ENCODE data around the gene BRIP1. TPM values are rescaled to one million over a fixed set of nuclear protein-coding genes. Genes with fewer than 3 reads are reported as not detected.

Gene BRIP1
- total and polyA plus RNA-seq, 8 donors: 3.4 to 18.1 (median 12.1) TPM

DNA sequence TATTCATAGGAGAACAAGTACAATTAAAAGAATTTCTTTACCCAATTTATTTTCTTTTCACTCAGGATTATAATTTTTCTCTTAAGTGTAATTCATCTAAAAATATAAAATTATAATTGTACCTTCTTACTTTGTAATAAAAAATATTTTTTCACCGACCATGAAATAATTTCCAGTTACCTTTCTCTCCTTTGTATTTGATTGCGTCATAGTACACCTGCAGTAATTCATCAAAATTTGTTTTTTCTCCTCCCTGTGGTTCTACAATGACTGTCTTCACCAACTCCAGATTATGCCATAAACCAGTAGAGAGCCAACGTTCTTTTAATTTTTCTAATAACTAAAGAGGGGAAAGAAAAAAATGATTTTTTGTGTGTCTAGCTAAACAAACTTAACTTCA lies 119.1 kb downstream of the BRIP1 start:
- Histone ChIP-seq H3K27me3 (no peaks in the 10 kb centered on the region), H3K4me3 (no peak overlapping the region), H3K4me1 (no peaks in the 10 kb centered on the region), H3K27ac (no peak overlapping the region), H3K36me3 (no peaks in the 10 kb centered on the region), H3K9me3 (peaks cover 0 to 30% of the 10 kb centered on the region in 2 donors)
- DNase-seq (no peak), ATAC-seq (no peak)
- no peak for TF ChIP-seq CTCF (IDR thresholded peaks at IDR 0.05)
- intact Hi-C loops (cut with DNase I): no loop called here

DNA sequence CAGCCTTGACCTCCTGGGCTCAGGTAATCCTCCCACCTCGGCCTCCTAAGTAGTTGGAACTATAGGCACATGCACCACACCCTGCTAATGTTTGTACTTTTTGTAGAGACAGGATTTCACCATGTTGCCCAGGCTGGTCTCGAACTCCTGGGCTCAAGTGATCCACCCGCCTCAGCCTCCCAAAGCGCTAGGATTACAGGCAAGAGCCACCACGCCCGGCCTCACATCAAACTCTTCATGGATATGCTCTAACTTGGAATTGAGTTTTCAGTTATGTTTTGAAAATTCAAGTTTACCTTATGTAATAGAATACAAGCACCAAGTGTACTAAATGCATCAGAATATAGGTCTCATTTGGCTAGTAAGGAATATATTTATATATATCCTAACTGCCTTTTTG lies 119.6 kb downstream of the BRIP1 start:
- H3K4me3 ChIP-seq: no peak overlapping the region
- TF ChIP-seq CTCF (IDR thresholded peaks at IDR 0.05): no peak
- H3K9me3 ChIP-seq: peaks cover 0 to 30% of the 10 kb centered on the region in 2 donors
- no peak for ATAC-seq
- H3K27me3 ChIP-seq: no peaks in the 10 kb centered on the region
- no peaks in the 10 kb centered on the region for H3K4me1 ChIP-seq
- no peak for DNase-seq
- intact Hi-C loops (cut with DNase I): no loop called here
- H3K27ac ChIP-seq: no peak overlapping the region
- H3K36me3 ChIP-seq: no peaks in the 10 kb centered on the region

- intact Hi-C loops (cut with DNase I): no loop called here
- no peak for TF ChIP-seq CTCF (IDR thresholded peaks at IDR 0.05)
- H3K4me1 ChIP-seq: no peaks in the 10 kb centered on the region
- H3K9me3 ChIP-seq: peaks cover 0 to 33% of the 10 kb centered on the region in 2 donors
- ATAC-seq (no peak), DNase-seq (no peak)
- H3K27me3 ChIP-seq: no peaks in the 10 kb centered on the region
- H3K4me3 ChIP-seq: no peak overlapping the region
- no peak overlapping the region for H3K27ac ChIP-seq
- no peaks in the 10 kb centered on the region for H3K36me3 ChIP-seq
These were observed 124.3 kb downstream of the BRIP1 start for GRCh38 chr17:61739002-61739401.

GRCh38 chr17:61738249-61738648 lies 125.1 kb downstream of the BRIP1 start:
- no peak overlapping the region for H3K27ac ChIP-seq
- no peak for ATAC-seq

DNA sequence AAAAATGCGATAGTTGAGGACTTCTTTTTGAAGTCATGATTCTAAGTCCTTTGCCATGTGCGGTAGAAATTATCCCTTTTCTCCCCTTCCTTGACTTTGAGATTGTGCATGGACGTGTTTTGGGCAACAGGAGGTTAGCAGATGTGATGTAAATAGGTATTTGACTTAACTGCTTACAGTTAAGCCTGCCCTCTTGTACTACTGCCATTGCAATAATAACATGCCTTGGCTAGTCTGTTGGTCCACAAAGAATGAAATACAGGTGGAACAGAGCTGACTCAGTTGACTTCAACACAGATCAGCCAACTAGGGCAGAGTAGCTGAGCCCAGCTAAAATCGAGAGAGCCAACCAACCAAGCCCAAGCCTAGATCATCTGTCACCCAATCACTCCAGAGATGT lies 125.5 kb downstream of the BRIP1 start:
- no peak for TF ChIP-seq CTCF (IDR thresholded peaks at IDR 0.05)
- Histone ChIP-seq H3K27me3 (no peaks in the 10 kb centered on the region), H3K4me1 (no peaks in the 10 kb centered on the region), H3K27ac (no peak overlapping the region), H3K36me3 (no peaks in the 10 kb centered on the region), H3K9me3 (peaks cover 0 to 33% of the 10 kb centered on the region in 2 donors), H3K4me3 (no peak overlapping the region)
- ATAC-seq (no peak), DNase-seq (no peak)
- intact Hi-C loops (cut with DNase I): no loop called here

More at GRCh38 chr17:61738249-61738648, 125.1 kb downstream of the BRIP1 start:
- no peak for DNase-seq
- Histone ChIP-seq H3K36me3 (no peaks in the 10 kb centered on the region), H3K4me3 (no peak overlapping the region), H3K4me1 (no peaks in the 10 kb centered on the region), H3K27me3 (no peaks in the 10 kb centered on the region), H3K9me3 (peaks cover 0 to 33% of the 10 kb centered on the region in 2 donors)
- TF ChIP-seq CTCF (IDR thresholded peaks at IDR 0.05): no peak
- intact Hi-C loops (cut with DNase I): no loop called here

All from left lung (tissue), 10 donors.